Astrocyte (in vitro differentiated cells and primary cell): ENCODE data around the gene TKT.

Experiments used
- EZH2 ChIP-seq: IDR thresholded peaks from 2 replicates; pipeline ENCODE4 v1.6.1; 2012; ENCODE audit warnings: mild to moderate bottlenecking, low read length, inconsistent platforms; ENCODE audit not compliant: insufficient read depth
- TF ChIP-seq, protein P1 (sequence below): IDR thresholded peaks from 2 replicates; pipeline ENCODE4 v1.5.1; 2011; ENCODE audit warnings: low read depth, mild to moderate bottlenecking, inconsistent platforms, low read length, moderate library complexity; ENCODE audit not compliant: insufficient read depth

DNA sequence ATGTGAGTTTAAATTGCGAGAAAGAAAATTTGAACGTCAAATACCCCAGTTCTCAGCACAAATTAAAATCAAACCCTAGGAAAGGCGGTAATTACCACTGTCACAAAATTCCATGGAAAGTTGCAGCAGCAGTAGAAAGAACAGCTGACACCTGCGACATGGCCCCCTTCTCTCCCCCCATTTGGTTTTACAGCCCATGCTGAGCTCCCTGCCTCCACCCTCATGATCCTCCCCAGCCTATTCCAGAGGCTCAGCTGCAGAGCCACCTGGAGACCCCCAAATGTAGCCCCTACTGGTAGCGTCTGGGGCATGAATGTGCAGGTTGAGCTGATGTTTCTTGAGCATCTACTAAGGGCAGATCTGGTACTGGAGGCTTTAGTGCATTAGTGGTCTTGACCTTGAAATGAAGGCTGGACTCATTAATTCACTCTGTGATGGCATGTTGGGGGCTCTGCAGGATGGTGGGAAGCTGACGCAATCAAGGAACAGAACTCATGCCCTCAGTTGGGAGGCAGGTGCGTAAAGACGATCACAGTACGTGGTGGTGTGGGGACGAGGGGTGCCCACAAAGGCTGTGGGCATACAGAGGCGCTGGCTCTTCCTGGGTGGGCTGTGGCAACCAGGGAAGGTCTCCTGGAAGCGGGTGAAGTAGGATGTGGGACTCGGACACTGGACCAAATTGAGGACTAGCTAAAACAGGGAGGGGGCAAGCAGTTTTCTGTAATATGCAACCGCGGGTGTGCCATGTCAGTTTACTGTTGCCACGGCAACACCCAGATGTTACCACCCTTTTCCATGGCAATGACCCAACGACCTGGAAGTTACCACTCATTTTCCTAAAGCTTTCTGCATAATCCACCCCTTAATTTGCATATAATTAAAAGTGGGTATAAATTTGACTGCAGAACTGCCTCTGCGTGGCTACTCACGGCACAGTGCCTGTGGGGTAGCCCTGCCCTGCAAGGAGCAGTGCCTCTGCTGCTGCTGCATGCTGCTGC, 55.0 kb downstream of the TKT start:
- TF ChIP-seq EZH2, result no peak
- TF ChIP-seq, protein P1, sequence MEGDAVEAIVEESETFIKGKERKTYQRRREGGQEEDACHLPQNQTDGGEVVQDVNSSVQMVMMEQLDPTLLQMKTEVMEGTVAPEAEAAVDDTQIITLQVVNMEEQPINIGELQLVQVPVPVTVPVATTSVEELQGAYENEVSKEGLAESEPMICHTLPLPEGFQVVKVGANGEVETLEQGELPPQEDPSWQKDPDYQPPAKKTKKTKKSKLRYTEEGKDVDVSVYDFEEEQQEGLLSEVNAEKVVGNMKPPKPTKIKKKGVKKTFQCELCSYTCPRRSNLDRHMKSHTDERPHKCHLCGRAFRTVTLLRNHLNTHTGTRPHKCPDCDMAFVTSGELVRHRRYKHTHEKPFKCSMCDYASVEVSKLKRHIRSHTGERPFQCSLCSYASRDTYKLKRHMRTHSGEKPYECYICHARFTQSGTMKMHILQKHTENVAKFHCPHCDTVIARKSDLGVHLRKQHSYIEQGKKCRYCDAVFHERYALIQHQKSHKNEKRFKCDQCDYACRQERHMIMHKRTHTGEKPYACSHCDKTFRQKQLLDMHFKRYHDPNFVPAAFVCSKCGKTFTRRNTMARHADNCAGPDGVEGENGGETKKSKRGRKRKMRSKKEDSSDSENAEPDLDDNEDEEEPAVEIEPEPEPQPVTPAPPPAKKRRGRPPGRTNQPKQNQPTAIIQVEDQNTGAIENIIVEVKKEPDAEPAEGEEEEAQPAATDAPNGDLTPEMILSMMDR, result no peak
